Cardiac muscle cell (in vitro differentiated cells and primary cell): ENCODE measurements around the gene ATP6V1G3. TPM values are rescaled to one million over a fixed set of nuclear protein-coding genes. Genes with fewer than 3 reads are reported as not detected.

Experiments
- DNase-seq, 2 donors: peaks; one replicate each; pipeline versions ENCODE4 v3.0.0 to v3.0.0-alpha.2; 2010 to 2017; ENCODE audit warnings: low read depth in 1 of 2, low spot score in 1 of 2
- H3K27ac ChIP-seq: fragments of 200-600 bp; sonication (generic); 2 replicates; pipeline ENCODE4 v1.5.1; 2016
- H3K27me3 ChIP-seq: fragments of 200-600 bp; sonication (generic); 2 replicates; pipeline ENCODE4 v1.6.0; 2016; ENCODE audit warnings: control low read depth
- H3K36me3 ChIP-seq: fragments of 200-600 bp; sonication (generic); 2 replicates; pipeline ENCODE4 v1.5.1; 2016; ENCODE audit warnings: control low read depth
- H3K4me1 ChIP-seq: fragments of 200-600 bp; sonication (generic); 2 replicates; pipeline ENCODE4 v1.8.1; 2017; ENCODE audit warnings: low read depth, mild to moderate bottlenecking, mixed run types
- H3K4me3 ChIP-seq: fragments of 200-600 bp; sonication (generic); 2 replicates; pipeline ENCODE4 v1.5.1; 2016; ENCODE audit warnings: mild to moderate bottlenecking
- H3K9me3 ChIP-seq: fragments of 200-600 bp; sonication (generic); 2 replicates; pipeline ENCODE4 v1.5.1; 2017; ENCODE audit warnings: low read depth, mild to moderate bottlenecking, control low read depth
- polyA plus RNA-seq: library from polyadenylated mRNA; unstranded; fragments of >200 nt; fragmentation: Nextera tagmentation; extraction: Ambion mirVana; gene quantifications from 2 replicates; pipeline ENCODE4 v1.2.1, GENCODE V29; 2016
- total RNA-seq: library from RNA; depleted of rRNA; stranded (reverse); fragments of >200 nt; gene quantifications from 2 replicates; pipeline ENCODE4 v1.2.3, GENCODE V29; 2016
- TF ChIP-seq, protein P1 (sequence below): IDR thresholded peaks from 2 replicates; pipeline ENCODE4 v1.5.1; 2012; ENCODE audit warnings: low read depth, mild to moderate bottlenecking, low read length

ATP6V1G3 gene
- total and polyA plus RNA-seq, 2 experiments from 2014 or later: not detected

DNA sequence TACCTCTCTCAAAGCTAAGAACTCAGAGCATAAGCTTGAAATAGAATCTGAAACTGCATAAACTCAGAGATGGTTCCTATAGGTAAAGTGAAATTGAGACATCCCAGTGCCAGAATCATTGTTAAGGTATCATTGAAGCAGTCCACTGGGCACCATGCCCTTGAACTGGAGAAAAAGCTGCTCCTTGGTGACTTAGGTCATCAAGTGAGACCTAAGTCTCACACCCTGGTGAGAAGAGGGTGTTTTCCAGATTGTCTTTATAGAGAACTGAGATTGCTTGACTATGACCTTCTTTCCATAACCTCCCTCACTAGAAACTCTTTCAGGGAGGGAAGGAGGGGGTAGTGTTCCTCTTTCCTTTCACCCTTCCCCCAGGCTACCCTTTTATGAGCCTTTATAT is 9.4 kb upstream of the ATP6V1G3 start:
- H3K36me3 ChIP-seq: no peaks in the 10 kb centered on the region
- no peaks in the 10 kb centered on the region for H3K27me3 ChIP-seq
- H3K4me3 ChIP-seq: no peak overlapping the region
- no peak for DNase-seq
- no peaks in the 10 kb centered on the region for H3K4me1 ChIP-seq
- H3K9me3 ChIP-seq: no peaks in the 10 kb centered on the region
- H3K27ac ChIP-seq: no peak overlapping the region
- TF ChIP-seq, protein P1, sequence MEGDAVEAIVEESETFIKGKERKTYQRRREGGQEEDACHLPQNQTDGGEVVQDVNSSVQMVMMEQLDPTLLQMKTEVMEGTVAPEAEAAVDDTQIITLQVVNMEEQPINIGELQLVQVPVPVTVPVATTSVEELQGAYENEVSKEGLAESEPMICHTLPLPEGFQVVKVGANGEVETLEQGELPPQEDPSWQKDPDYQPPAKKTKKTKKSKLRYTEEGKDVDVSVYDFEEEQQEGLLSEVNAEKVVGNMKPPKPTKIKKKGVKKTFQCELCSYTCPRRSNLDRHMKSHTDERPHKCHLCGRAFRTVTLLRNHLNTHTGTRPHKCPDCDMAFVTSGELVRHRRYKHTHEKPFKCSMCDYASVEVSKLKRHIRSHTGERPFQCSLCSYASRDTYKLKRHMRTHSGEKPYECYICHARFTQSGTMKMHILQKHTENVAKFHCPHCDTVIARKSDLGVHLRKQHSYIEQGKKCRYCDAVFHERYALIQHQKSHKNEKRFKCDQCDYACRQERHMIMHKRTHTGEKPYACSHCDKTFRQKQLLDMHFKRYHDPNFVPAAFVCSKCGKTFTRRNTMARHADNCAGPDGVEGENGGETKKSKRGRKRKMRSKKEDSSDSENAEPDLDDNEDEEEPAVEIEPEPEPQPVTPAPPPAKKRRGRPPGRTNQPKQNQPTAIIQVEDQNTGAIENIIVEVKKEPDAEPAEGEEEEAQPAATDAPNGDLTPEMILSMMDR: no peak

DNA sequence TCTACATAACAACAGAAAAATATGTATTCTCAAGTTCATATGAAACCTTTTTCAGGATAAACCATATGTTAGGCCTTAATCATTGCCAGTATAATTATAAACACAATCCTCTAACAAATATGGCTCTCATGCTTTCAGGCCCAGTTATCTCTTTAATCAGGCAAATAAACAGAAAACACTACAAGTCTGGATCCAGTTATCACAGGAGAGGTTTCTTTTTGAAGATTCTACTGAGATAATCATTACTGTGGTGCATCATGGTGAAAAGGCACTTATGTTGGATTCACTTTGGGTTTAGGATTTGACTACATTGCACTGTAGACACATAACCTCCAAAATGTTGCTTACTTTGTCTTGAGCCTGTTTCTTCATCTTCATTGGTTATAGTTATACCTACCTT is 8.4 kb upstream of the ATP6V1G3 start:
- no peak for DNase-seq
- Histone ChIP-seq H3K27me3 (no peaks in the 10 kb centered on the region), H3K4me3 (no peak overlapping the region), H3K36me3 (no peaks in the 10 kb centered on the region), H3K4me1 (no peaks in the 10 kb centered on the region), H3K9me3 (no peaks in the 10 kb centered on the region), H3K27ac (no peak overlapping the region)
- TF ChIP-seq, protein P1: no peak

- H3K4me3 ChIP-seq: no peak overlapping the region
- no peaks in the 10 kb centered on the region for H3K9me3 ChIP-seq
- no peak for DNase-seq
- no peaks in the 10 kb centered on the region for H3K36me3 ChIP-seq
- no peak overlapping the region for H3K27ac ChIP-seq
- TF ChIP-seq, protein P1: no peak
- H3K4me1 ChIP-seq: no peaks in the 10 kb centered on the region
- H3K27me3 ChIP-seq: no peaks in the 10 kb centered on the region
Measured at GRCh38 chr1:198545156-198545555, 4.7 kb upstream of the ATP6V1G3 start.

GRCh38 chr1:198544265-198544664 is 3.8 kb upstream of the ATP6V1G3 start:
- H3K4me3 ChIP-seq: no peak overlapping the region
- no peaks in the 10 kb centered on the region for H3K4me1 ChIP-seq
- DNase-seq: no peak
- TF ChIP-seq, protein P1: no peak
- H3K36me3 ChIP-seq: no peaks in the 10 kb centered on the region
- H3K9me3 ChIP-seq: no peaks in the 10 kb centered on the region
- no peaks in the 10 kb centered on the region for H3K27me3 ChIP-seq
- H3K27ac ChIP-seq: no peak overlapping the region

DNA sequence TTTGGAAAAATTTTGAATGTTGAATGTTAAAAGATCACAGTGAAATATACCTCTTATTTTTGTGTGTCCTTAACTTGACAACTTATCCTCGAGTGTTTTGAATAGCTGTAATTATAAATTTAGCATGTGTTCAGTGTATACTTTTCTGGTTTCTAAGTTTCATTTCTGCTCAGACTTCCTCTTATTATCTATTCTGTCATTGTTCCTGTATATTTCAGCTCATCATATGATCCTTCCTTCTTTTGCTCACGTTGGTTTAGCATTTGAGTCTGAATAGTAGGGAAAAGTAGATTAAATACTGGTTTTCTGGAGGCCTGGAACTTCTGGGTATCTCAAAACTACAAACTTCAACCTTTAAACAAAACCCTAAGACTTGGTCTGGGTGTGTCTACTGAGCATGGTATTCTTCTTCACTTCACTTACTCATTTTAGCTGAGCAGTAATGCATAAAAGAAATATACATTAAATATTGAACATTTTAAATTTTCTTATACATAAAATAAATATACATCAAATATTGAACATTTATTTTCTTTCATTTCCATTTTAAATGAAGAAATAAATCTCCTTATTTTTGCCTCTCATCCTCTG is 3.3 kb upstream of the ATP6V1G3 start:
- Histone ChIP-seq H3K4me1 (no peaks in the 10 kb centered on the region), H3K36me3 (no peaks in the 10 kb centered on the region), H3K9me3 (no peaks in the 10 kb centered on the region), H3K27me3 (no peaks in the 10 kb centered on the region), H3K4me3 (no peak overlapping the region), H3K27ac (no peak overlapping the region)
- TF ChIP-seq, protein P1: no peak
- no peak for DNase-seq
